HG03342 (cell line): ENCODE measurements around the gene CST2.
"Not testable (repeated sequence)": the region's sequence is repeated elsewhere in the genome, so short reads cannot be mapped to it uniquely, and the experiment has no call there.

ENCODE experiments used
- ATAC-seq: cut with Tn5 transposase; IDR thresholded peaks from one replicate; pipeline ENCODE4 v1.9.1; 2021; ENCODE audit warnings: mild to moderate bottlenecking, moderate library complexity; ENCODE audit not compliant: unreplicated experiment

CST2 gene

GRCh38 chr20:23826541-23827021 is at the start of gene CST2:
Gene CST2, minus strand, starts transcription at chr20:23826729. Its CDS starts 69 bp downstream, at chr20:23826660.
- ATAC-seq: no peak

- no peak for ATAC-seq
These were observed 49.2 kb upstream of the CST2 start for GRCh38 chr20:23875606-23876237.

GRCh38 chr20:23874747-23875146 is 48.2 kb upstream of the CST2 start:
- no peak for ATAC-seq

- ATAC-seq: no peak
These were observed 47.0 kb upstream of the CST2 start for GRCh38 chr20:23873370-23874015.

GRCh38 chr20:23872065-23872464 is 45.5 kb upstream of the CST2 start:
- ATAC-seq: no peak

GRCh38 chr20:23870461-23870860 is 43.9 kb upstream of the CST2 start:
- ATAC-seq: no peak

- no peak for ATAC-seq
These were observed 43.0 kb upstream of the CST2 start for GRCh38 chr20:23869520-23869919.

GRCh38 chr20:23868321-23868720 is 41.8 kb upstream of the CST2 start:
- ATAC-seq: no peak

- no peak for ATAC-seq
These were observed 40.7 kb upstream of the CST2 start for GRCh38 chr20:23867152-23867776.

GRCh38 chr20:23860771-23861170 is 34.2 kb upstream of the CST2 start:
- not testable (repeated sequence) for ATAC-seq

- no peak for ATAC-seq
These were observed 31.6 kb upstream of the CST2 start for GRCh38 chr20:23857962-23858595.

GRCh38 chr20:23856736-23857135 is 30.2 kb upstream of the CST2 start:
- ATAC-seq: no peak

GRCh38 chr20:23856226-23856625 is 29.7 kb upstream of the CST2 start:
- no peak for ATAC-seq

- ATAC-seq: no peak
These were observed 15.2 kb upstream of the CST2 start for GRCh38 chr20:23841693-23842092.

- ATAC-seq: no peak
These were observed 9.2 kb upstream of the CST2 start for GRCh38 chr20:23835716-23836115.

GRCh38 chr20:23832775-23833513 is 6.4 kb upstream of the CST2 start:
- no peak for ATAC-seq

GRCh38 chr20:23831961-23832360 is 5.4 kb upstream of the CST2 start:
- not testable (repeated sequence) for ATAC-seq

- ATAC-seq: no peak
These were observed 2.8 kb downstream of the CST2 start for GRCh38 chr20:23823621-23824324.

- no peak for ATAC-seq
These were observed 3.4 kb downstream of the CST2 start for GRCh38 chr20:23823111-23823510.

GRCh38 chr20:23820493-23820892 is 6.0 kb downstream of the CST2 start:
- no peak for ATAC-seq
